Measurements from ENCODE around the gene CSRP2. TPM values are rescaled to one million over a fixed set of nuclear protein-coding genes. Genes with fewer than 3 reads are reported as not detected.

CSRP2 gene
- total RNA-seq, 4 donors from 2014 or later = 46.1 to 129 (median 74.8) TPM

DNA sequence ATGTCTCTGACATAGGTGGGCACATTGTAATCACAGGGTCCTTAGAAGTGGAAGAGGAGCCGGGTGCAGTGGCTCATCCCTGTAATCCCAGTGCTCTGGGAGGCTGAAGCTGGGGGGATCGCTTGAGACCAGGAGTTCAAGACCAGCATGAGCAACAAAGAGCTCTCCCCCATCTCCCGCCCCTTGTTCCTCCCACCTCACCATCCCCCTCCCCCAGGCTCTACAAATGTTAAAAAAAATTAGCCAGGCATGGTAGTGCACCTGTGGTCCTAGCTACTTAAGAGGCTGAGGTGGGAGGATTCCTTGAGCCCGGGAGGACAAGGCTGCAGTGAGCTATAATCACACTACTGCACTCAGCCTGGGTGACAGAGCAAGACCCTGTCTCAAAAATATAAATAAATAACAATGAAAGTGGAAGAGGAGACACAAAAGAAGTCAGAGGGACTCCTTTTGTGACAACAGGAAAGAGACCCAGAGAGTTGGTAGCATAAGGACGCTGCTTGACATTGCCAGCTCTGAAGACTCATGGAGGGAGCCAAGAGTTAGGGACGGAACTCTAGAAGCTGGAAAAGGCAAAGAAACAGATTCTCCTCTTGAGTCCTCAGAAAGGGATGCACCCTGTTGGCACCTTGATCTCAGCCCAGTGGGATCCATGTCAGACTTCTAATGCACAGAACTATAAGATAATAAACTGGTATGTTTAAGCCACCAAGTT lies 29.6 kb upstream of the CSRP2 start:
- Histone ChIP-seq H3K36me3 (no peaks in the 10 kb centered on the region), H3K4me1 (no peaks in the 10 kb centered on the region), H3K9me3 (no peaks in the 10 kb centered on the region), H3K27ac (replicated peaks in 1 of 4) (no peak overlapping the region), H3K4me3 (no peak overlapping the region), H3K27me3 (no peaks in the 10 kb centered on the region)
- TF ChIP-seq POLR2AphosphoS5 (IDR thresholded peaks at IDR 0.05) = no peak
- no peak for TF ChIP-seq EP300 (IDR thresholded peaks at IDR 0.05)
- intact Hi-C loops (cut with DNase I) = no loop called here
- WGBS = 88% methylated on average over 5 of the region's 6 CpGs
- no peak for DNase-seq (ENCODE audit: extremely low spot score)

DNA sequence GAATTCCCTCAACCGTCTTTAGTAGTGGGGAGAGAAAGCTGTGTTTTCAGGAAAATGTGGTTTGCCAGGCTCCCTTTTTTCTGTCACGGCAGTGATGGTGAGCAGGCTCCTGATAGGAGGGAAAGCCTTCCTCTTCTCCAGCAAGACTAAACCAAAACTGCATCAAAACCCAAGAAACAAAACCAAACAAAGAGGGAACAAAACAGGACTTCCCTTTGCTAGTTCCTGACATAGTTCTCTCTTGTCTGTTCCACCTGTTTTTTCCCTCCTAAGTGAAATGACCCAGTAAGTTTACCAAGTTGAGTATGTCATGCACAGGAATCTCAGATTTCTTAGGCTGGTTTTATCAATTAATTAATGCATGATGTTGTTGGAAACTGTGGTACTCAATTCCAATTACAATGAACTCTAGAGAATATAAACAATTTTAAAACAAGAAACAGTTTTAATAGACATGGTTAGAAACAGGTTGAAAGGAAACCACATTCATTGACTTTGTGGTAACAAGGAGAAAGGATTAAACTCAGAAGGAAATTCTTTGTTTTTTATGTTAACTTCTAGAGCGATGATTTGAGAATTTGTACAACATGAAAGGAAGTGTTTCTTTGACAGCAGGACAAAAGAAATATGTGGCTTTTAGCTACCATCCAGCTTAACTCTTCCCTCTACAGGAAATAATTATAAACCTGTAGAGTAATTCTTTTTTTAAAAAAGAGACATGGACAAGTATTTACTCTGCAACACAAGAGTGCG lies 23.0 kb upstream of the CSRP2 start:
- Histone ChIP-seq H3K27ac (replicated peaks in 1 of 4) (no peak overlapping the region), H3K36me3 (no peaks in the 10 kb centered on the region), H3K9me3 (no peaks in the 10 kb centered on the region), H3K4me1 (peaks cover 3 to 13% (median 11%) of the 10 kb centered on the region in 4 donors), H3K27me3 (no peaks in the 10 kb centered on the region), H3K4me3 (no peak overlapping the region)
- DNase-seq (ENCODE audit: extremely low spot score) = no peak
- 66% methylated on average over 4 of the region's 4 CpGs for WGBS
- intact Hi-C loops (cut with DNase I) = no loop called here
- TF ChIP-seq, protein P1, sequence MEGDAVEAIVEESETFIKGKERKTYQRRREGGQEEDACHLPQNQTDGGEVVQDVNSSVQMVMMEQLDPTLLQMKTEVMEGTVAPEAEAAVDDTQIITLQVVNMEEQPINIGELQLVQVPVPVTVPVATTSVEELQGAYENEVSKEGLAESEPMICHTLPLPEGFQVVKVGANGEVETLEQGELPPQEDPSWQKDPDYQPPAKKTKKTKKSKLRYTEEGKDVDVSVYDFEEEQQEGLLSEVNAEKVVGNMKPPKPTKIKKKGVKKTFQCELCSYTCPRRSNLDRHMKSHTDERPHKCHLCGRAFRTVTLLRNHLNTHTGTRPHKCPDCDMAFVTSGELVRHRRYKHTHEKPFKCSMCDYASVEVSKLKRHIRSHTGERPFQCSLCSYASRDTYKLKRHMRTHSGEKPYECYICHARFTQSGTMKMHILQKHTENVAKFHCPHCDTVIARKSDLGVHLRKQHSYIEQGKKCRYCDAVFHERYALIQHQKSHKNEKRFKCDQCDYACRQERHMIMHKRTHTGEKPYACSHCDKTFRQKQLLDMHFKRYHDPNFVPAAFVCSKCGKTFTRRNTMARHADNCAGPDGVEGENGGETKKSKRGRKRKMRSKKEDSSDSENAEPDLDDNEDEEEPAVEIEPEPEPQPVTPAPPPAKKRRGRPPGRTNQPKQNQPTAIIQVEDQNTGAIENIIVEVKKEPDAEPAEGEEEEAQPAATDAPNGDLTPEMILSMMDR (IDR thresholded peaks at IDR 0.05) = no peak
- TF ChIP-seq POLR2AphosphoS5 (IDR thresholded peaks at IDR 0.05) (no peak), EP300 (IDR thresholded peaks at IDR 0.05) (no peak), POLR2A (IDR thresholded peaks at IDR 0.05; ENCODE audit: low read depth) (no peak)

DNA sequence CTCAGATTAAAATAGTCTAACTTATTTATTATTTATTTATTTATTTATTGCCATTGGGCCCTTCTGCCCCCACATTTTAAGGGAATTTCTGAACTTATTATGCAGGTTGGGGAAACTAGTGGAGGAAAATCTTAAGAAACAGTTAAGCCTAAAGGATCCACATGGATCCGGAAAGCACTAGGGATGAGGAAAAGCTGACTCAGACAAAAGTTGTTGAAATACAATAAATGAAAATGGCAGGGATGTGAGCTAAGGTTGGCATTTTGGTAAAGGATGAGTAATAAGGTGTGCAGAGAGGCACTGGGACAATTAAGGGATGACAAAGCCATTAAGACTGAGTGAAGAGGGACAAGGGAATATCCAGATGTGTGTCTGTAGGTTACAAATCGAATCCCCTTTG lies 20.7 kb upstream of the CSRP2 start:
- WGBS = 94% methylated on average over 2 of the region's 2 CpGs
- no peak for DNase-seq (ENCODE audit: extremely low spot score)
- intact Hi-C loops (cut with DNase I) = no loop called here

DNA sequence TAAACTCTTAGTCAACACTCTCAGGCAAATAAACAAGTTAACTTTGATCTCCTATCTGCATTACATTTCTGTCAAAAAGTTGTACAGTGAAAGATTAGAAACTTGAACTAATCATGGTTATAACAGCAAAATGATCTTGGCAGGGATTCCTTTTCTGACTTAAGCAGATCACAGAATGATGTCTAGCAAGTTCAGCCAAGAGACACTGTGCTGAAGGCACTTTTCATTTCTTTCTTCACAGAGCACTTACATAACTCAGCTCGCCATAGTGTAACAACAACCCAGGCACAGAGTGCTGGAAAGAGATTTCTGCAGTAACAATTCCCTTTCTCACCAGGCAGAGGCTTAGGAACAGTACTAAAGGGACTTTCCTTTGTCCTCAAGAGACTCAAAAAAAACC lies 19.6 kb upstream of the CSRP2 start:
- Histone ChIP-seq H3K36me3 (no peaks in the 10 kb centered on the region), H3K27me3 (no peaks in the 10 kb centered on the region), H3K27ac (replicated peaks in 1 of 4) (peak overlapping the region in 2 of 4 donors; percentile 0 to 58), H3K9me3 (peaks cover 0 to 9% (median 4%) of the 10 kb centered on the region in 4 donors), H3K4me3 (no peak overlapping the region), H3K4me1 (peaks cover 3 to 13% (median 11%) of the 10 kb centered on the region in 4 donors)
- TF ChIP-seq, protein P1 (IDR thresholded peaks at IDR 0.05) = no peak
- TF ChIP-seq POLR2A (IDR thresholded peaks at IDR 0.05; ENCODE audit: low read depth) (no peak), EP300 (IDR thresholded peaks at IDR 0.05) (no peak), POLR2AphosphoS5 (IDR thresholded peaks at IDR 0.05) (no peak)
- 33% methylated on average over 1 of the region's 1 CpG for WGBS
- DNase-seq (ENCODE audit: extremely low spot score) = no peak
- intact Hi-C loops (cut with DNase I) = no loop called here

More for the DNA sequence above, 20.7 kb upstream of the CSRP2 start:
- Histone ChIP-seq H3K4me3 (no peak overlapping the region), H3K36me3 (no peaks in the 10 kb centered on the region), H3K27ac (replicated peaks in 1 of 4) (no peak overlapping the region), H3K9me3 (peaks cover 0 to 3% (median 0%) of the 10 kb centered on the region in 4 donors), H3K4me1 (peaks cover 3 to 13% (median 11%) of the 10 kb centered on the region in 4 donors), H3K27me3 (no peaks in the 10 kb centered on the region)
- TF ChIP-seq POLR2A (IDR thresholded peaks at IDR 0.05; ENCODE audit: low read depth) (no peak), EP300 (IDR thresholded peaks at IDR 0.05) (no peak), POLR2AphosphoS5 (IDR thresholded peaks at IDR 0.05) (no peak)
- TF ChIP-seq, protein P1 (IDR thresholded peaks at IDR 0.05) = no peak

DNA sequence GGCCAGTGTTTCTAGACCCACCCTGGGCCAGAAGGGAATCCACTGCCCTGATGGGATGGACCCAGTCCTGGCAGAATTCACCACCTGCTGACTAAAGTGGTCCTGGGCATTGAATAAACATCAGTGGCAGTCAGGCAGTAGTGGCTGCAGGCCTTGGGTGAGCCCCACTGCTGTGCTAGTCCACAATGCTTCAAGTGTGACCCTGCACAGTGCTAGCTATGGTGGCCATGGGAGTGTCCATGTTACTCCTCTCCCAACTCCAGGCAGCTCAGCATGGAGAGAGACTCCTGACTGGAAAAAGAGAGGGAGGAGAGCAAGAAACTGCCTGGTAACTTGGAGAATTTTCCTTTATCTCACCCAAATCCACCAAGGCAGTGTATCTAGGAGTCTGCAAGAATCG lies 17.5 kb upstream of the CSRP2 start:
- intact Hi-C loops (cut with DNase I) = no loop called here
- WGBS = 90% methylated on average over 1 of the region's 1 CpG
- DNase-seq (ENCODE audit: extremely low spot score) = no peak
- Histone ChIP-seq H3K4me3 (no peak overlapping the region), H3K9me3 (peaks cover 0 to 9% (median 4%) of the 10 kb centered on the region in 4 donors), H3K27me3 (no peaks in the 10 kb centered on the region), H3K27ac (replicated peaks in 1 of 4) (no peak overlapping the region), H3K36me3 (no peaks in the 10 kb centered on the region), H3K4me1 (peaks cover 0 to 13% (median 11%) of the 10 kb centered on the region in 4 donors)
- TF ChIP-seq EP300 (IDR thresholded peaks at IDR 0.05) (no peak), POLR2A (IDR thresholded peaks at IDR 0.05; ENCODE audit: low read depth) (no peak), POLR2AphosphoS5 (IDR thresholded peaks at IDR 0.05) (no peak)
- TF ChIP-seq, protein P1 (IDR thresholded peaks at IDR 0.05) = no peak
